ENCODE results near the gene TRPM5.

Gene TRPM5

GRCh38 chr11:2452321-2453012, 8.2 kb upstream of the TRPM5 start:
- DNase-seq (ENCODE audit: low spot score) = no peak

- no peak for DNase-seq (ENCODE audit: low spot score)
Measured at GRCh38 chr11:2451916-2452315, 7.6 kb upstream of the TRPM5 start.

- DNase-seq (ENCODE audit: low spot score) = no peak
Measured at GRCh38 chr11:2451336-2451735, 7.0 kb upstream of the TRPM5 start.

DNA sequence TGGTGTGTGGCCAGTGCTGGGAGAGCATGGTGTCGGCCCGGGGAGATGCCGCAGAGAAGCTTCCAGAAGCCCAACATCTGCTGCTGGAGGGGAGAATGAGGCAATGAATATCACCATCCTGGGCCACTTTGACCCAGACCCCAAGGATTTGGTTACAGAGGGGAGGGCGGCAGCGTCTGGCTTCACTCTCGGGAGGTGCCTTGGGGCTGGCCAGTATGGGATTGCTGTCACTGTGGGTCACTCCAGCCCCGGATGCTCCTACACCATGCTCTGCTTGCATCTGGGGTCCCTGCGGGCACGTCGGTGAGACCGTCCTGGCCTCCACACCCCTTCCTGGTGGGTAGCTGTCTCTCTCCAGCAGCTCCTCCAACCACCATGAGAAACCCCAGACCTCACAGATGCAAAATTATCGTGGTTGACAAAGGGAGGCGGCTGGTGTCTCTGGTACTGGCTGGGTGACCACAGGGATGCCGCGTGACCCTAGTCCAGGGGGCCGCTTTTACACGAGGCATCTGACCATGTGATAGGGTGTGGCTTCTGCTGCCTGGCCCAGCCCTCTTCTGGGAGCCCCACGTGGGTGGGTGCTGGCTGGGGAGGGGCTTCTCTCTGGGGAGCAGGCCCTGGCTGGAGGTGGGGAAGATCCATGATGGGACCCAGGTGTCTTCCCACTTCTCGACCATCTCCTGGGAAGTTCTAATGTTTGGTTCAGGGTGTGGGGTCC, 6.2 kb upstream of the TRPM5 start:
- no peak for DNase-seq (ENCODE audit: low spot score)

DNA sequence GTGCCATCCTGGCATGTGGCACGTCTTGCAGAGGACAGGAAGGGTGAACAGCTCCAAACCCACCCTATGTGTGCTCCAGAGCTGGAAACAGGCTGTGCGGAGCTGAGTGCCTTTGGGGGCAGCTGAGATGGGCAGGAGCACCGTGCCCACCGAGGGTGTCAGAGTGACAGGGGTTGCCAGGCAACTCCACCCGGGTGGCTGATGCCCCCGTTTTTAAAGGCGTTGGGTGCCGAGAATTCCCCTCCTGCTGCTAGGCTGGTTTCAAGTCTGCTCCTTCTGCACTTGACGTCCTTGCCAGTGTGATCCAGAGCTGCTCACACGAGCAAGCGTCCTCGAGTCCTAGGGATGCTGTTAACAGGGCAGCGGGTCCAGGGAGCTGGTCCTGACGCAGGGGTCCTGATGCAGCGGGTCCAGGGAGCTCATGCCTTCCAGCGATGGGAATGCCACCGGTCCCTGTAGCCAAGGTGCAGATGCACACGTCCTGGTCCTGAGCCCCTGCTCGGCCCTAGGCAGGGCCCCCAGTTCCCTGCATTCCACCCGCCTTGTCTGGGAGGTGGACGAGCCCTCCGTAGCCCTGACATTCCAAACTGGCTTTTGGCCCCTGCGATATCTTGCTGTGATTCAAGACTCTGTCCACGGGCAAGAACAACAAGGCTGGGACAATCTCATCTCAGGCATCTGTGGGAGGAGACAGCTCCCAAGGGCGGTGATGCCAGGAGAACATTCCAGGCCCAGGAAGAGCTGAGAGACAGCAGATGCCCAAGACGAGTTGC, 5.4 kb upstream of the TRPM5 start:
- no peak for DNase-seq (ENCODE audit: low spot score)

GRCh38 chr11:2448661-2449547, 4.6 kb upstream of the TRPM5 start:
- no peak for DNase-seq (ENCODE audit: low spot score)

GRCh38 chr11:2447951-2448650, 3.8 kb upstream of the TRPM5 start:
- no peak for DNase-seq (ENCODE audit: low spot score)

DNA sequence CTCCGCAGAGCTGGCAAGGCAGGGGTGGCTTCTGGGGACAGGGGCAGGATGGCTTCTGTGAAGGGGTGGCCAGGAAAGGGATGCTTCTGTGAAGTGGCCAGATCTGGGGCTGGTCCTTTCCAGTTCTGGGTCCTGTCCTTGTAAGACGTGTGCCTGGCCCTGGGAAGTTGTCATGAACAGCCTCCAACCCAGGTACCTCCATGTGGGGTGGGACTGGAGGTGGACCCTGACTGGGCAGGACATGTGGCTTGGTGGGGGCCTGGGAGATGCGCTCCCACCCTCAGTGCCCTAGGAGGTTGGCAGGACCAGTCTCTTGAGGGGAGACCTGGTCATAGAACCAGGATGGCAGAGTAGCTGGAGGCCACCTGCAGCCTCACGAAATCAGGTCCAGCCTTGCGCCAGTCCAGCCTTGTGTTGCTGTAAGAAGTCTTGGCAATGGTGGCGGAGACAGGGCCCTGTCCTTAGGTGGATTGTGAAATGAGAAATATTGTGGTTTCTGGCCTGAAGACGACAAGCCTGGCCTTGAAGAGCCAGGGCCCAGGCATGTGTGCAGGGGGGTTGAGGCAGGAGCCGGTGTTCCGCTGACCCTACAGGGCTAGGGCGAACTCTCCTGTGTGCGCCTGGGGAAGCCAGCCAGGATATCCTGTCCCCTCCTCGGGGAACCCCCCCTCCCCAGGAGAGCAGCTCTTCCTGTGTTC, 3.1 kb upstream of the TRPM5 start:
- no peak for DNase-seq (ENCODE audit: low spot score)

- DNase-seq (ENCODE audit: low spot score) = no peak
Measured at GRCh38 chr11:2446590-2447252, 2.4 kb upstream of the TRPM5 start.

GRCh38 chr11:2445746-2446551, 1.6 kb upstream of the TRPM5 start:
- DNase-seq (ENCODE audit: low spot score) = no peak

DNA sequence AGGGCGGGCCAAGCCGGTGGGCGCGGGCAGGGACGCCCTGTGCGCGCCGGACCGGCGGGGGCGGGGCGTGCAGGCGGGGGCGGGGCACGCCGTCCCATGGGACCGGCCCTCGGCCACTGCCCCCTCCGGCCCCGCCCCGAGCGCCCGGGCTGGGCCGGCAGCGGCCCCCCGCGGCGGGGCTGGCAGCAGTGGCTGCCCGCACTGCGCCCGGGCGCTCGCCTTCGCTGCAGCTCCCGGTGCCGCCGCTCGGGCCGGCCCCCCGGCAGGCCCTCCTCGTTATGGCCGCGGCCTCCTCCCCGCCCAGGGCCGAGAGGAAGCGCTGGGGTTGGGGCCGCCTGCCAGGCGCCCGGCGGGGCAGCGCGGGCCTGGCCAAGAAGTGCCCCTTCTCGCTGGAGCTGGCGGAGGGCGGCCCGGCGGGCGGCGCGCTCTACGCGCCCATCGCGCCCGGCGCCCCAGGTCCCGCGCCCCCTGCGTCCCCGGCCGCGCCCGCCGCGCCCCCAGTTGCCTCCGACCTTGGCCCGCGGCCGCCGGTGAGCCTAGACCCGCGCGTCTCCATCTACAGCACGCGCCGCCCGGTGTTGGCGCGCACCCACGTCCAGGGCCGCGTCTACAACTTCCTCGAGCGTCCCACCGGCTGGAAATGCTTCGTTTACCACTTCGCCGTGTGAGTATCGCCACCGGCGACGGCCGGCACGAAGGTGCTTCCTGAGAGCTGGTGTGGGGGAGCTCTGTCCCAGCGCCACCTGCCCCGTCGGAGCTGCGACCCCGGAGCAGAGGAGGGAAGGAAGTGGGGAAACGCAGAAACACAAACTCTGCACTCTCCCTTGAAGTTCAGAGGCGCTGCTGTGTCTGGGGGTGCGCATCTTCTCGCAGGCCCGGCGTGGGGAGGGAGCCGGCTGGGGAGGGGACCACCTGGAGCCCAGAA, 769 bp upstream of the TRPM5 start, which contains the start of gene KCNQ1:
KCNQ1 (plus strand) TSS at position 188 of the 925 bp plus-strand sequence; CDS start at position 279, 91 bp downstream.
- DNase-seq (ENCODE audit: low spot score) = peak; percentile 74

DNA sequence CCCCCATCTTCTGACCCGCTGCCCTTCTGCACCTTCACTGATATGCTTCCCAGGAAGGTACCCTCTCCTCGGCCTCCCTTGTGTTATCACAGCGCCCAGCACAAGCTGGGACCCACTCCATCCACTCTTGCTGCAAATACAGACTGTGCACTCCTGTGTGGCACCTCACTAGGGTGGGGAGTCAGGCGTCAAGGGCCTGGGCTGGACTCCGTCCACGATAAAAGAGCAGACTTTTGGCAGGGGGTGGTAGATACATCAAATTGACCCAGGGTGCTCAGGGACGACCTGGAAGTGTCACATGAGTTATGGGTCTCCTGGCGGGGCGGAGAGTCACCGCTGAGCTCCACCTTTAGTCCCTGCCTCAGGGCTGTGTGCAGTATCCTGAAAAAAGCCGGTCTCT, 908 bp downstream of the TRPM5 start:
- no peak for DNase-seq (ENCODE audit: low spot score)

GRCh38 chr11:2442589-2442988, 1.7 kb downstream of the TRPM5 start:
- DNase-seq (ENCODE audit: low spot score) = no peak

DNA sequence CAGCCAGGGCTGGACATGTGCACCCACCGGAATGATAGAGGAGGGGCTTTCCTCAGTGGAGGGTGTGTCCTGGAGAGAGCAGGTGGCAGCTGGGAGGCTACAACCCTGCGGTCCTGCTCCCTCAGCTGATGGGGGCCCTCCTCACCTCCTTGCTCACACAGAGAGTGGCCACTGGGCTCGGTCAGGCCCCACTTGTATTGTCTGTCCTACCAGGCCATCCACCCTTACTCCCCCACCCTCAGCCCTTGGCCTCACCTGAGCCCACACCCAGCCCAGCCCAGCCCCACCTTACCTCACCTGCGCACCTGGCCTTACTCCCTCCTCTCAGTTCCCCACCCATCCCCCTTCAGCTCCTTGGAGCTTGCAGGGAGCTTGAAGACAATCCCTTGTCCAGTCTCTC, 3.1 kb downstream of the TRPM5 start:
- DNase-seq (ENCODE audit: low spot score) = no peak

- no peak for DNase-seq (ENCODE audit: low spot score)
Measured at GRCh38 chr11:2440646-2441045, 3.7 kb downstream of the TRPM5 start.

DNA sequence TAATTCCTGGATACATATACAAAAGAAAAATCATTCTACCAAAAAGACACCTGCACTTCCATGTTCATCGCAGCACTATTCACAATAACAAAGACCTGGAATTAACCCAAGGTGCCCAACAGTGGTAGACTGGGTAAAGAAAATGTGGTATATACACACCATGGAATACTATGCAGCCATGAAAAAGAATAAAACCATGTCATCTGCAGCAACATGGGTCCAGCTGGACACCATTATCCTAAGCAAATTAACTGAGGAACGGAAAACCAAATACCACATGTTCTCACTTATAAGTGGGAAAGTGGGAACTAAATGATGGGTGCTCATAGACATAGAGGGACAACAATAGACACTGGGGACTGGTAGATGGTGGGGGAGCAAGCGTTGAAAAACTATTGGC, 4.5 kb downstream of the TRPM5 start:
- no peak for DNase-seq (ENCODE audit: low spot score)

DNA sequence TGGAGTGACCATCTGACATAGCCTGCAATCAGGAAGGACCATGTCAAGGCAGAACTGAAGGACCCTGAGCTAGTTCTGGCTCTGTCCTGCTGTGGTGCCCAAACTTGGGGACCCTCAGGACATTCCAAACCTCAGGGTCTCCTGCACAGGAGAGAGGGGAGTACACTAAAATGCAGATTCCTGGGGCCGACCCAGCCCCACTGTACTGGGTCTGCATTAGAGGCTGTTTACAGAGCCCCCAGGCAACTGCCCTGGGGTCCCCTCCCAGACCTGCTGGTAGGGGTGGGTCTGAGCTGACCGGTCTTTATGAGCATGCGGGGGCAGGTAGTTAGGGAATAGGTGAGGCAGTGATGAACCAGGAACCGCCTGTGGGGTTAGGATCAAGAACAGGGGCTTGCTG, 6.8 kb downstream of the TRPM5 start:
- no peak for DNase-seq (ENCODE audit: low spot score)

GRCh38 chr11:2436521-2437031, 7.7 kb downstream of the TRPM5 start:
- no peak for DNase-seq (ENCODE audit: low spot score)

All from AG08396 (cell line).